Muscle layer of duodenum (tissue), 2 donors: ENCODE measurements around the gene KCTD12.

ENCODE experiments used
- H3K27ac ChIP-seq: one replicate; pipeline ENCODE4 v1.7.0; 2013; ENCODE audit warnings: mild to moderate bottlenecking, low read length
- H3K27me3 ChIP-seq: one replicate; pipeline ENCODE4 v1.7.0; 2013; ENCODE audit warnings: low read depth, mild to moderate bottlenecking, control low read depth, low read length
- H3K36me3 ChIP-seq, 2 donors: one replicate each; pipeline ENCODE4 v1.7.0; 2013; ENCODE audit warnings: low read length in 2 of 2, control low read depth in 1 of 2, mild to moderate bottlenecking in 1 of 2; ENCODE audit not compliant: insufficient read depth in 2 of 2, control insufficient read depth in 1 of 2
- H3K4me1 ChIP-seq, 2 donors: one replicate each; pipeline ENCODE4 v1.7.0; 2013; ENCODE audit warnings: low read length in 2 of 2, mild to moderate bottlenecking in 2 of 2, control low read depth in 1 of 2, moderate library complexity in 1 of 2; ENCODE audit not compliant: insufficient read depth in 2 of 2, control insufficient read depth in 1 of 2
- H3K4me3 ChIP-seq, 2 donors: one replicate each; pipeline ENCODE4 v1.7.0; 2013; ENCODE audit warnings: low read length in 2 of 2, low read depth in 1 of 2, mild to moderate bottlenecking in 1 of 2
- H3K9me3 ChIP-seq, 2 donors: one replicate each; pipeline ENCODE4 v1.7.0; 2013; ENCODE audit warnings: low read length in 2 of 2, control low read depth in 1 of 2, mild to moderate bottlenecking in 1 of 2; ENCODE audit not compliant: control insufficient read depth in 1 of 2
- donor health status: healthy.

Gene KCTD12

GRCh38 chr13:76874479-76874878 lies 11.7 kb downstream of the KCTD12 start:
- Histone ChIP-seq H3K36me3 (no peaks in the 10 kb centered on the region), H3K4me3 (no peak overlapping the region), H3K27me3 (no peaks in the 10 kb centered on the region), H3K27ac (no peak overlapping the region), H3K4me1 (peaks cover 2 to 6% of the 10 kb centered on the region in 2 donors), H3K9me3 (no peaks in the 10 kb centered on the region)

GRCh38 chr13:76873445-76873844 lies 12.8 kb downstream of the KCTD12 start:
- Histone ChIP-seq H3K4me1 (peaks cover 0 to 4% of the 10 kb centered on the region in 2 donors), H3K27me3 (no peaks in the 10 kb centered on the region), H3K27ac (no peak overlapping the region), H3K4me3 (no peak overlapping the region), H3K9me3 (no peaks in the 10 kb centered on the region), H3K36me3 (no peaks in the 10 kb centered on the region)

DNA sequence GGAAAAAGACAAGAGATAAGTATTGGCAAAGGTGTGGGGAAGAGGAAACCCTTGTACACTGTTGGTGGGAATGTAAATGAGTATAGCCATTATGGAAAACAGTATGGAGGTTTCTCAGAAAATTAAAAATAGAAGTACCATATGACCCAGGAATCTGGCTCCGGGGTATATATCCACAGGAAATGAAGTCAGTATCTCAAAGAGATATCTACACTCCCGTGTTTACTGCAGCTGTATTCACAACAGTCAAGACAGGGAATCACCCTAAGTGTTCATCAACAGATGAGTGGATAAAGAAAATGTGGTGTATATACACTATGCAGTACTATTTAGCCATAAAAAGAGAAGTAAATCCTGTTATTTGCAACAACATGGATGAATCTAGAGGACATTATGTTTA lies 13.5 kb downstream of the KCTD12 start:
- H3K27ac ChIP-seq: no peak overlapping the region
- H3K4me1 ChIP-seq: peaks cover 0 to 4% of the 10 kb centered on the region in 2 donors
- no peaks in the 10 kb centered on the region for H3K27me3 ChIP-seq
- no peaks in the 10 kb centered on the region for H3K9me3 ChIP-seq
- H3K36me3 ChIP-seq: no peaks in the 10 kb centered on the region
- no peak overlapping the region for H3K4me3 ChIP-seq

DNA sequence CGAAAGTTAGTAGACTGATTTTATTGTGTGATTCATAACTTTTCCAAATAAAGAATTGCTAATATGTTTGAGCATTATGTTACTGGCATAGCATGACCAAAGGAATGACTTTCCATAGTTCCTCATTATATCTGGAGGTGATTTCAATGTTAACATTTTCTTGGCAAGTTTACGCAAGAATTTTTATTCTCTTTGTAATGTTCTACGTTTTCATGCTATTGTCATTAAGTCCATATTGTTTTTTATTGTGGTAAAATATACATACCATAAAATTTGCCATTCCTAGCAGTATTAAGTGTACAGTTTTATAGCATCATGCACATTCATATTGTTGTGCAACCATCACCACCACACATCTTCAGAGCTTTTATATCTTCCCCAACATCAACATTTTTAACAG lies 14.8 kb downstream of the KCTD12 start:
- Histone ChIP-seq H3K27me3 (no peaks in the 10 kb centered on the region), H3K27ac (no peak overlapping the region), H3K4me1 (peaks cover 0 to 4% of the 10 kb centered on the region in 2 donors), H3K36me3 (no peaks in the 10 kb centered on the region), H3K4me3 (no peak overlapping the region), H3K9me3 (no peaks in the 10 kb centered on the region)

GRCh38 chr13:76868371-76868770 lies 17.8 kb downstream of the KCTD12 start:
- Histone ChIP-seq H3K9me3 (no peaks in the 10 kb centered on the region), H3K36me3 (no peaks in the 10 kb centered on the region), H3K4me3 (no peak overlapping the region), H3K4me1 (peaks cover 0 to 4% of the 10 kb centered on the region in 2 donors), H3K27me3 (no peaks in the 10 kb centered on the region), H3K27ac (no peak overlapping the region)

GRCh38 chr13:76865996-76866503 lies 20.2 kb downstream of the KCTD12 start:
- Histone ChIP-seq H3K27ac (no peak overlapping the region), H3K4me1 (peaks cover 0 to 4% of the 10 kb centered on the region in 2 donors), H3K9me3 (no peaks in the 10 kb centered on the region), H3K27me3 (no peaks in the 10 kb centered on the region), H3K36me3 (no peaks in the 10 kb centered on the region), H3K4me3 (no peak overlapping the region)

GRCh38 chr13:76865109-76865508 lies 21.1 kb downstream of the KCTD12 start:
- Histone ChIP-seq H3K27ac (no peak overlapping the region), H3K36me3 (no peaks in the 10 kb centered on the region), H3K4me1 (peaks cover 0 to 4% of the 10 kb centered on the region in 2 donors), H3K9me3 (no peaks in the 10 kb centered on the region), H3K4me3 (no peak overlapping the region), H3K27me3 (no peaks in the 10 kb centered on the region)

DNA sequence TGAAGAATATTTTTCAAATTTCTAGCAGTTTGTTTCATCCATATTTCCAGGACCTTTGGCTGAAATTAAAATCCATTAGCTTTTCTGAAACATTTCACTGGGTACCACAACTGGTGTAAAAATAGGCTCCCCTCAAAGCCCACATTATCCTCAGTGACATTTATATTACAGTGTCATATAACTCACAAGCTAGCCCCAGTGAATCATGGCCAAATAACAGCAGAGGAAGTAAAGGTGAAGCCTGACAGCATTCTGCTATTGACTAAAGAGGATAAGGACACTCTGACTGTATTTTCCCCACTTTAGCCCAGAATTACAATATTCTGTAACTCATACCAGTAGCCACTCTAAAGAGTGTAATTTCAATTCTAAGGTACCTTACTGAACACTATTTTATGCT lies 21.9 kb downstream of the KCTD12 start:
- Histone ChIP-seq H3K4me1 (peaks cover 0 to 4% of the 10 kb centered on the region in 2 donors), H3K9me3 (no peaks in the 10 kb centered on the region), H3K27ac (no peak overlapping the region), H3K36me3 (no peaks in the 10 kb centered on the region), H3K27me3 (no peaks in the 10 kb centered on the region), H3K4me3 (no peak overlapping the region)

DNA sequence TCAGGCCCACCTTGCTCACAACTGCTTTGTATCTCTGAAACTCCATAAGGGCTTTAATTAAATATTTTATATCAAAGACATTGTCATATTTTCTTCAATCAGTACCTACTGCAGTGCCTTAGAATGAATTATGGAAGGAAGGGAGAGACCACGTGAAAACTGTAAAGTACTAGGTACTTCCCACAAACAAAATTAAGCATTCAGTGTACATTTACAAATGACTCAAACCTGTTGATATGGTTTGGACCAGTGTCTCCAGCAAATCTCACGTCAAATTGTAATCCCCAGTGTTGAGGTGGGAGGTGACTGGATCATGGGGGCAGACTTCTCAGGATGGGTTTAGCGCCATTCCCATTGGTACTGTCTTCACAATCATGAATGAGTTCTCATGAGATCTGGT lies 23.2 kb downstream of the KCTD12 start:
- no peaks in the 10 kb centered on the region for H3K4me1 ChIP-seq
- H3K36me3 ChIP-seq: no peaks in the 10 kb centered on the region
- no peak overlapping the region for H3K4me3 ChIP-seq
- no peaks in the 10 kb centered on the region for H3K9me3 ChIP-seq
- no peak overlapping the region for H3K27ac ChIP-seq
- H3K27me3 ChIP-seq: no peaks in the 10 kb centered on the region

DNA sequence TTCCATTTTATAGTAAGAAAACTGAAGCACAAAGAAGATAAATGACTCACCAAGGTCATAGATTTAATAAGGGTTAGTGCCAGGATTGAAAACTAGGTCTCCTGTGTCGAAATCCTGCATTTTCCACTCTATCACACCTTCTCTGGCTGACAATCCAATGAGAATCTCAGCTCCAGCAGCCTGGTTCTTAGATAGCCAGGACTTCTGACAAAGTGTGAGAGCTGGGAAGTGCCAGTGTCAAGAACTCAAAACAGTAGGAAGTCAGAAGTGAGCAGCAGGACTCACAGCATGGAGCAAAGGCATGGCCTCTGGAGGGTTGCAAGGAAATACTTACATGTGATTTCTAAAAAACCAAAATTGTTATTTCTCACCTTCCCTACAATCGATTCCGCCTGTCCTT lies 24.3 kb downstream of the KCTD12 start:
- no peaks in the 10 kb centered on the region for H3K9me3 ChIP-seq
- no peaks in the 10 kb centered on the region for H3K27me3 ChIP-seq
- no peaks in the 10 kb centered on the region for H3K4me1 ChIP-seq
- H3K4me3 ChIP-seq: no peak overlapping the region
- no peak overlapping the region for H3K27ac ChIP-seq
- H3K36me3 ChIP-seq: no peaks in the 10 kb centered on the region

- no peaks in the 10 kb centered on the region for H3K27me3 ChIP-seq
- H3K4me1 ChIP-seq: no peaks in the 10 kb centered on the region
- H3K4me3 ChIP-seq: no peak overlapping the region
- H3K9me3 ChIP-seq: no peaks in the 10 kb centered on the region
- H3K36me3 ChIP-seq: no peaks in the 10 kb centered on the region
- H3K27ac ChIP-seq: no peak overlapping the region
Measured at GRCh38 chr13:76860706-76861105, 25.5 kb downstream of the KCTD12 start.

GRCh38 chr13:76854894-76855293 lies 31.3 kb downstream of the KCTD12 start:
- no peaks in the 10 kb centered on the region for H3K4me1 ChIP-seq
- no peaks in the 10 kb centered on the region for H3K36me3 ChIP-seq
- no peak overlapping the region for H3K27ac ChIP-seq
- no peaks in the 10 kb centered on the region for H3K9me3 ChIP-seq
- no peak overlapping the region for H3K4me3 ChIP-seq
- H3K27me3 ChIP-seq: no peaks in the 10 kb centered on the region
